ENCODE results near the gene SYNGR3.

- TF ChIP-seq, protein P1, sequence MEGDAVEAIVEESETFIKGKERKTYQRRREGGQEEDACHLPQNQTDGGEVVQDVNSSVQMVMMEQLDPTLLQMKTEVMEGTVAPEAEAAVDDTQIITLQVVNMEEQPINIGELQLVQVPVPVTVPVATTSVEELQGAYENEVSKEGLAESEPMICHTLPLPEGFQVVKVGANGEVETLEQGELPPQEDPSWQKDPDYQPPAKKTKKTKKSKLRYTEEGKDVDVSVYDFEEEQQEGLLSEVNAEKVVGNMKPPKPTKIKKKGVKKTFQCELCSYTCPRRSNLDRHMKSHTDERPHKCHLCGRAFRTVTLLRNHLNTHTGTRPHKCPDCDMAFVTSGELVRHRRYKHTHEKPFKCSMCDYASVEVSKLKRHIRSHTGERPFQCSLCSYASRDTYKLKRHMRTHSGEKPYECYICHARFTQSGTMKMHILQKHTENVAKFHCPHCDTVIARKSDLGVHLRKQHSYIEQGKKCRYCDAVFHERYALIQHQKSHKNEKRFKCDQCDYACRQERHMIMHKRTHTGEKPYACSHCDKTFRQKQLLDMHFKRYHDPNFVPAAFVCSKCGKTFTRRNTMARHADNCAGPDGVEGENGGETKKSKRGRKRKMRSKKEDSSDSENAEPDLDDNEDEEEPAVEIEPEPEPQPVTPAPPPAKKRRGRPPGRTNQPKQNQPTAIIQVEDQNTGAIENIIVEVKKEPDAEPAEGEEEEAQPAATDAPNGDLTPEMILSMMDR (IDR thresholded peaks at IDR 0.05; ENCODE audit: insufficient read depth, low read length, poor library complexity, severe bottlenecking): peak; percentile 22
- no peak for TF ChIP-seq EZH2phosphoT487 (conservative IDR thresholded peaks at IDR 0.05; ENCODE audit: low read length)
These were observed 48.4 kb upstream of the SYNGR3 start for GRCh38 chr16:1941162-1942046.

All from SU-DHL-6 (cell line).